H9 (cell line): ENCODE measurements around the gene ARID1B. TPM values are rescaled to one million over a fixed set of nuclear protein-coding genes. Genes with fewer than 3 reads are reported as not detected.

Experiments used
- DNase-seq: peaks from one replicate; pipeline ENCODE4 v3.0.0-alpha.2; 2017
- H2AFZ ChIP-seq: one replicate; pipeline ENCODE4 v1.6.1; 2013; ENCODE audit warnings: mild to moderate bottlenecking, low read length, control low read depth, moderate library complexity
- H2AK5ac ChIP-seq: 2 replicates; pipeline ENCODE4 v1.6.1; 2013; ENCODE audit warnings: low read length, control low read depth, mixed read lengths; ENCODE audit not compliant: insufficient read length
- H2BK120ac ChIP-seq: one replicate; pipeline ENCODE4 v1.6.1; 2013; ENCODE audit warnings: low read depth, mild to moderate bottlenecking, low read length, control low read depth, inconsistent platforms; ENCODE audit not compliant: poor library complexity, severe bottlenecking
- H2BK12ac ChIP-seq: 2 replicates; pipeline ENCODE4 v1.6.1; 2013; ENCODE audit warnings: low read length, control low read depth, mixed read lengths, low read depth; ENCODE audit not compliant: insufficient read length
- H2BK15ac ChIP-seq: 2 replicates; pipeline ENCODE4 v1.6.1; 2013; ENCODE audit warnings: low read depth, low read length, control low read depth
- H2BK20ac ChIP-seq: one replicate; pipeline ENCODE4 v1.6.1; 2013; ENCODE audit warnings: low read depth, mild to moderate bottlenecking, low read length, control low read depth, inconsistent platforms; ENCODE audit not compliant: poor library complexity, severe bottlenecking
- H2BK5ac ChIP-seq: 2 replicates; pipeline ENCODE4 v1.6.1; 2013; ENCODE audit warnings: low read length, control low read depth, mixed read lengths; ENCODE audit not compliant: insufficient read length
- H3K14ac ChIP-seq: 2 replicates; pipeline ENCODE4 v1.6.1; 2013; ENCODE audit warnings: low read length, control low read depth; ENCODE audit not compliant: insufficient read depth
- H3K18ac ChIP-seq: 2 replicates; pipeline ENCODE4 v1.6.1; 2013; ENCODE audit warnings: low read depth, mild to moderate bottlenecking, mixed read lengths, low read length, control low read depth; ENCODE audit not compliant: insufficient read length
- H3K23ac ChIP-seq: 2 replicates; pipeline ENCODE4 v1.6.1; 2013; ENCODE audit warnings: low read length, control low read depth, mixed read lengths, low read depth; ENCODE audit not compliant: insufficient read length
- H3K23me2 ChIP-seq: 2 replicates; pipeline ENCODE4 v1.6.1; 2013; ENCODE audit warnings: low read depth, mild to moderate bottlenecking, mixed read lengths, low read length, control low read depth; ENCODE audit not compliant: insufficient read length, poor library complexity, severe bottlenecking
- H3K27ac ChIP-seq: 2 replicates; pipeline ENCODE4 v1.5.1; 2013; ENCODE audit warnings: low read length, control low read depth, mixed read lengths, low read depth; ENCODE audit not compliant: insufficient read length
- H3K27me3 ChIP-seq: 2 replicates; pipeline ENCODE4 v1.6.1; 2013; ENCODE audit warnings: low read length, control low read depth, inconsistent platforms; ENCODE audit not compliant: insufficient read depth
- H3K4ac ChIP-seq: 2 replicates; pipeline ENCODE4 v1.6.1; 2013; ENCODE audit warnings: low read depth, mild to moderate bottlenecking, control low read depth, inconsistent platforms, low read length, moderate library complexity
- H3K4me1 ChIP-seq: 2 replicates; pipeline ENCODE4 v1.6.1; 2013; ENCODE audit warnings: low read length, control low read depth, inconsistent platforms; ENCODE audit not compliant: insufficient read depth
- H3K4me2 ChIP-seq: 2 replicates; pipeline ENCODE4 v1.6.1; 2013; ENCODE audit warnings: low read length, control low read depth, mixed read lengths; ENCODE audit not compliant: insufficient read length, insufficient read depth
- H3K56ac ChIP-seq: 2 replicates; pipeline ENCODE4 v1.6.1; 2013; ENCODE audit warnings: low read depth, mild to moderate bottlenecking, mixed read lengths, low read length, control low read depth; ENCODE audit not compliant: insufficient read length
- H3K79me1 ChIP-seq: 2 replicates; pipeline ENCODE4 v1.6.1; 2013; ENCODE audit warnings: low read depth, mild to moderate bottlenecking, moderate library complexity, low read length, control low read depth, inconsistent platforms; ENCODE audit not compliant: insufficient read depth, poor library complexity, severe bottlenecking
- H3K79me2 ChIP-seq: 2 replicates; pipeline ENCODE4 v1.6.1; 2013; ENCODE audit warnings: low read length, control low read depth, inconsistent platforms; ENCODE audit not compliant: insufficient read depth
- H3K9ac ChIP-seq: 2 replicates; pipeline ENCODE4 v1.6.1; 2013; ENCODE audit warnings: low read length, control low read depth, mixed read lengths; ENCODE audit not compliant: insufficient read length; ENCODE audit errors: extremely low read depth
- H3K9me3 ChIP-seq: one replicate; pipeline ENCODE4 v1.6.1; 2013; ENCODE audit warnings: low read depth, low read length, inconsistent platforms; ENCODE audit not compliant: control insufficient read depth
- H3T11ph ChIP-seq: one replicate; pipeline ENCODE4 v1.6.1; 2013; ENCODE audit warnings: mild to moderate bottlenecking, low read length, control low read depth, inconsistent platforms
- H4K20me1 ChIP-seq: one replicate; pipeline ENCODE4 v1.6.1; 2013; ENCODE audit not compliant: control insufficient read depth, insufficient read length, insufficient read depth
- H4K5ac ChIP-seq: 2 replicates; pipeline ENCODE4 v1.6.1; 2013; ENCODE audit warnings: low read depth, mild to moderate bottlenecking, mixed read lengths, low read length, control low read depth; ENCODE audit not compliant: insufficient read length
- H4K8ac ChIP-seq: replicated peaks from 2 replicates; pipeline ENCODE4 v1.6.1; 2013; ENCODE audit warnings: low read length, control low read depth, mixed read lengths, low read depth; ENCODE audit not compliant: insufficient read length
- H4K91ac ChIP-seq: 2 replicates; pipeline ENCODE4 v1.6.1; 2013; ENCODE audit warnings: low read depth, mild to moderate bottlenecking, moderate library complexity, mixed read lengths, low read length, control low read depth; ENCODE audit not compliant: insufficient read length
- H3K27ac Mint-ChIP-seq, 3 experiments: 2 replicates in 2 of 3; 3 replicates in 1 of 3; pipeline ENCODE4 v1.8.0; 2020 to 2021; ENCODE audit warnings: mixed read lengths in 3 of 3, mild to moderate bottlenecking in 1 of 3, moderate library complexity in 1 of 3
- H3K27me3 Mint-ChIP-seq: 2 replicates; pipeline ENCODE4 v1.8.0; 2021; ENCODE audit warnings: low read depth, mild to moderate bottlenecking, moderate library complexity, mixed read lengths
- H3K36me3 Mint-ChIP-seq, 3 experiments: 2 replicates in 2 of 3; 3 replicates in 1 of 3; pipeline ENCODE4 v1.8.0; 2020 to 2021; ENCODE audit warnings: low read depth in 3 of 3, mixed read lengths in 3 of 3; ENCODE audit not compliant: insufficient read depth in 1 of 3
- H3K4me1 Mint-ChIP-seq, 2 experiments: 2 replicates each; pipeline ENCODE4 v1.8.0; 2020; ENCODE audit warnings: mixed read lengths in 2 of 2
- H3K4me3 Mint-ChIP-seq, 2 experiments: 2 replicates in 1 of 2; 3 replicates in 1 of 2; pipeline ENCODE4 v1.8.0; 2020 to 2021; ENCODE audit warnings: mild to moderate bottlenecking in 2 of 2, mixed read lengths in 2 of 2, moderate library complexity in 1 of 2
- H3K9me3 Mint-ChIP-seq, 2 experiments: 2 replicates in 1 of 2; 3 replicates in 1 of 2; pipeline ENCODE4 v1.8.0; 2020; ENCODE audit warnings: mild to moderate bottlenecking in 2 of 2, mixed read lengths in 2 of 2, moderate library complexity in 1 of 2
- WGBS: extraction: QIAGEN DNeasy Blood & Tissue Kit; methylation state at CpG from one replicate; pipeline ENCODE4 v1.1.7; 2013; ENCODE audit warnings: missing lambda C conversion rate, low lambda C conversion rate, mixed read lengths; ENCODE audit not compliant: insufficient read length; ENCODE audit errors: extremely low coverage; 5-methylcytosine and 5-hydroxymethylcytosine counted together
- total RNA-seq: library from RNA; stranded (reverse); gene quantifications from 2 replicates; pipeline ENCODE4 v1.2.1, GENCODE V29; 2021
- TF ChIP-seq, protein P1 (sequence below): fragments of 200-600 bp; sonication (generic); conservative IDR thresholded peaks from 3 replicates; pipeline ENCODE4 v1.8.0; 2021; ENCODE audit warnings: antibody characterized with exemption, mild to moderate bottlenecking

The ARID1B gene
- total RNA-seq, 1 experiment from 2014 or later = 88.2 TPM

DNA sequence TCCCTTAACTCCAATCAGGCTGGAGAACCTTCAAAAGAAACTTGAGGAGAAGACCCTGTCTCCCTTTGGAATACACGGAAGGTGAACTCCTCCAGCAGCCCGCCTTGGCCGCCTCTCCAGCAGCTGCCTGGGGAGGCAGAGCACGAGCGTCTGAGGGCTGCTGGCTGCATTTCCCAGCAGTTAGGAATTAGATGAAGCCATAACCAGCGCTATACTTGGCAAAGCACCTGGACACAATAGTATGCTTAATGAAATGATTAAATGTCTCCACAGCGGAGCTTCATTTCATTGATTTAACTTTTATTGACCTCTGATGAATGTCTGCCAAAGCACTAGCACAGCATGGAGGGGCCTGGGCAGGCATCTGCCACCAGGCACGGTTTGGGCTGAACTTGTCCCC lies 472.6 kb downstream of the ARID1B start:
- Histone ChIP-seq H2BK15ac (no peak overlapping the region), H3K4ac (no peak overlapping the region), H2AFZ (no peak overlapping the region), H3K23ac (no peak overlapping the region), H4K20me1 (no peaks in the 10 kb centered on the region), H4K8ac (no peak overlapping the region), H2BK20ac (no peak overlapping the region), H3K79me1 (no peaks in the 10 kb centered on the region), H3K14ac (no peak overlapping the region), H3K9ac (no peak overlapping the region), H3T11ph (no peak overlapping the region), H3K56ac (no peak overlapping the region), H3K27me3 (no peaks in the 10 kb centered on the region), H3K4me1 (no peaks in the 10 kb centered on the region), H2AK5ac (no peak overlapping the region), H2BK5ac (no peak overlapping the region), H3K27ac (no peak overlapping the region), H4K91ac (no peak overlapping the region), H3K18ac (no peak overlapping the region), H2BK120ac (no peak overlapping the region), H3K23me2 (no peaks in the 10 kb centered on the region), H3K9me3 (no peaks in the 10 kb centered on the region), H2BK12ac (no peak overlapping the region), H4K5ac (no peak overlapping the region), H3K4me2 (no peak overlapping the region), H3K79me2 (no peaks in the 10 kb centered on the region)
- no peak for DNase-seq
- H3K4me1 Mint-ChIP-seq = peaks cover 0 to 10% of the 10 kb centered on the region in 2 experiments; a peak in 2 of 4 replicates
- peaks cover 6 to 8% of the 10 kb centered on the region in 2 experiments; a peak in 4 of 5 replicates for H3K9me3 Mint-ChIP-seq
- WGBS = no CpG with 5 or more reads among the region's 8 CpGs
- no peak overlapping the region for H3K27ac Mint-ChIP-seq
- H3K36me3 Mint-ChIP-seq = peaks cover 0 to 8% (median 0%) of the 10 kb centered on the region in 3 experiments; a peak in 2 of 7 replicates
- peaks cover 9% of the 10 kb centered on the region for H3K27me3 Mint-ChIP-seq
- TF ChIP-seq, protein P1, sequence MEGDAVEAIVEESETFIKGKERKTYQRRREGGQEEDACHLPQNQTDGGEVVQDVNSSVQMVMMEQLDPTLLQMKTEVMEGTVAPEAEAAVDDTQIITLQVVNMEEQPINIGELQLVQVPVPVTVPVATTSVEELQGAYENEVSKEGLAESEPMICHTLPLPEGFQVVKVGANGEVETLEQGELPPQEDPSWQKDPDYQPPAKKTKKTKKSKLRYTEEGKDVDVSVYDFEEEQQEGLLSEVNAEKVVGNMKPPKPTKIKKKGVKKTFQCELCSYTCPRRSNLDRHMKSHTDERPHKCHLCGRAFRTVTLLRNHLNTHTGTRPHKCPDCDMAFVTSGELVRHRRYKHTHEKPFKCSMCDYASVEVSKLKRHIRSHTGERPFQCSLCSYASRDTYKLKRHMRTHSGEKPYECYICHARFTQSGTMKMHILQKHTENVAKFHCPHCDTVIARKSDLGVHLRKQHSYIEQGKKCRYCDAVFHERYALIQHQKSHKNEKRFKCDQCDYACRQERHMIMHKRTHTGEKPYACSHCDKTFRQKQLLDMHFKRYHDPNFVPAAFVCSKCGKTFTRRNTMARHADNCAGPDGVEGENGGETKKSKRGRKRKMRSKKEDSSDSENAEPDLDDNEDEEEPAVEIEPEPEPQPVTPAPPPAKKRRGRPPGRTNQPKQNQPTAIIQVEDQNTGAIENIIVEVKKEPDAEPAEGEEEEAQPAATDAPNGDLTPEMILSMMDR = no peak
- H3K4me3 Mint-ChIP-seq = no peak overlapping the region
